ENCODE data around the gene IGSF23. TPM values are rescaled to one million over a fixed set of nuclear protein-coding genes. Genes with fewer than 3 reads are reported as not detected.
A peak's percentile ranks its signal among the peaks of the same experiment; 100 is the strongest.

Gene IGSF23
- total and polyA plus RNA-seq, 2 of the 13 experiments (the other 11 are each of a cell fraction or from before 2014, with no cell fraction given) = 2.3 to 8.8 TPM

DNA sequence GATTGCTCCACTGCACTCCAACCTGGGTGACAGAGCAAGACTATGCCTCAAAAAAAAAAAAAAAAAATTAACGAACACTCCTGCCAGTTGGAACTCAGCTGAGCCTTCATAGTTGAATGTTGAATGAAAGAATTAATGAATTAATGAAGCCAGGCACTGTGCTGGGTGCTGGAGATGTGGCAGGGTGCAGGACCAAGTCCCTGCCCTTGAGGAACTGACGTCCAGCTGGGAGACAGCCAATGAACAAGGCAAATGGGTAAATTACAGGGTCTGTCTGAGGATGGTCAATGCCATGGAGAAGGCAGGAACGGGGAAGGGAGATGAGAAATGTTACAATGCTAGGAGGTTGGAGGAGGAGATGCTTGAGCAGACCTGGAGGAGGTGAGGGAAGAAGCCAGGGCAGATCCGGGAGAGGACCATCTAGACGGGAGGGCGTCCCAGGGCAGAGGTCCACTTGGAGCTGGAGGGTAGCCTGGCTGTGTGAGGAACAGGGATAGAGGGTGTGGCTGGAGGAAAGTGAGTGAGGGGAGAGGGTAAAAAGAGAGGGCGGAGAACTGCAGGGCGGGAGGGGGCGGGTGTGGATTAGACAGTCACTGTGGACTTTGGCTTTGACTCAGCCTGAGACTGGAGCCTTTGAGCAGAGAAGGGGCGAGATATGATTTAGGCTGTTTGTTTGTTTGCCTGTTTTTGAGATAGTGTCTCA lies 16.8 kb upstream of the IGSF23 start (continued):
- peak; percentile 35; the same call in 1 of the 2 replicates for TF ChIP-seq ZMYM4 (CRISPR knock-in tag; IDR thresholded peaks at IDR 0.05)
- peak; percentile 91 for TF ChIP-seq ZSCAN25 (CRISPR knock-in tag; IDR thresholded peaks at IDR 0.05)
- TF ChIP-seq PHF20 (CRISPR knock-in tag; IDR thresholded peaks at IDR 0.05) = no peak
- TF ChIP-seq, protein P1, sequence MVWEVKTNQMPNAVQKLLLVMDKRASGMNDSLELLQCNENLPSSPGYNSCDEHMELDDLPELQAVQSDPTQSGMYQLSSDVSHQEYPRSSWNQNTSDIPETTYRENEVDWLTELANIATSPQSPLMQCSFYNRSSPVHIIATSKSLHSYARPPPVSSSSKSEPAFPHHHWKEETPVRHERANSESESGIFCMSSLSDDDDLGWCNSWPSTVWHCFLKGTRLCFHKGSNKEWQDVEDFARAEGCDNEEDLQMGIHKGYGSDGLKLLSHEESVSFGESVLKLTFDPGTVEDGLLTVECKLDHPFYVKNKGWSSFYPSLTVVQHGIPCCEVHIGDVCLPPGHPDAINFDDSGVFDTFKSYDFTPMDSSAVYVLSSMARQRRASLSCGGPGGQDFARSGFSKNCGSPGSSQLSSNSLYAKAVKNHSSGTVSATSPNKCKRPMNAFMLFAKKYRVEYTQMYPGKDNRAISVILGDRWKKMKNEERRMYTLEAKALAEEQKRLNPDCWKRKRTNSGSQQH (CRISPR knock-in tag; IDR thresholded peaks at IDR 0.05; ENCODE audit: low read depth) = no peak
- no peak for TF ChIP-seq JARID2 (CRISPR knock-in tag; IDR thresholded peaks at IDR 0.05; ENCODE audit: insufficient replicate concordance)
- TF ChIP-seq SP5 (CRISPR knock-in tag; IDR thresholded peaks at IDR 0.05; ENCODE audit: borderline replicate concordance, low read depth) = peak; percentile 89
- TF ChIP-seq ARNTL (CRISPR knock-in tag; IDR thresholded peaks at IDR 0.05) = no peak
- TF ChIP-seq PHB2 (IDR thresholded peaks at IDR 0.05; ENCODE audit: partially characterized antibody) = no peak
- TF ChIP-seq RXRB (CRISPR knock-in tag; IDR thresholded peaks at IDR 0.05; ENCODE audit: borderline replicate concordance) = 0 out of 2 replicates have a peak, but pooled peaks have one; percentile 34
- TF ChIP-seq JUNB (CRISPR knock-in tag; IDR thresholded peaks at IDR 0.05; ENCODE audit: borderline replicate concordance) = 0 out of 2 replicates have a peak, but pooled peaks have one; percentile 49
- TF ChIP-seq, protein P2, sequence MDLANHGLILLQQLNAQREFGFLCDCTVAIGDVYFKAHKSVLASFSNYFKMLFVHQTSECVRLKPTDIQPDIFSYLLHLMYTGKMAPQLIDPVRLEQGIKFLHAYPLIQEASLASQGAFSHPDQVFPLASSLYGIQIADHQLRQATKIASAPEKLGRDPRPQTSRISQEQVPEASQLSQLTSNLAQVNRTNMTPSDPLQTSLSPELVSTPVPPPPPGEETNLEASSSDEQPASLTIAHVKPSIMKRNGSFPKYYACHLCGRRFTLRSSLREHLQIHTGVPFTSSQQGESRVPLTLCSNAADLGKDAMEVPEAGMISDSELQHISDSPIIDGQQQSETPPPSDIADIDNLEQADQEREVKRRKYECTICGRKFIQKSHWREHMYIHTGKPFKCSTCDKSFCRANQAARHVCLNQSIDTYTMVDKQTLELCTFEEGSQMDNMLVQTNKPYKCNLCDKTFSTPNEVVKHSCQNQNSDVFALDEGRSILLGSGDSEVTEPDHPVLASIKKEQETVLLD (CRISPR knock-in tag; IDR thresholded peaks at IDR 0.05; ENCODE audit: low read depth) = no peak
- peak in 1 of 2 experiments; percentile 42; a peak in 1 of 4 replicates for TF ChIP-seq EP300 (IDR thresholded peaks at IDR 0.05; ENCODE audit: low read depth in 2 of 2, low read length in 2 of 2)
- TF ChIP-seq EP300 (CRISPR knock-in tag; IDR thresholded peaks at IDR 0.05; ENCODE audit: borderline replicate concordance) = no peak
- no peak for TF ChIP-seq PPARG (CRISPR knock-in tag; conservative IDR thresholded peaks at IDR 0.05)
- TF ChIP-seq, protein P3, sequence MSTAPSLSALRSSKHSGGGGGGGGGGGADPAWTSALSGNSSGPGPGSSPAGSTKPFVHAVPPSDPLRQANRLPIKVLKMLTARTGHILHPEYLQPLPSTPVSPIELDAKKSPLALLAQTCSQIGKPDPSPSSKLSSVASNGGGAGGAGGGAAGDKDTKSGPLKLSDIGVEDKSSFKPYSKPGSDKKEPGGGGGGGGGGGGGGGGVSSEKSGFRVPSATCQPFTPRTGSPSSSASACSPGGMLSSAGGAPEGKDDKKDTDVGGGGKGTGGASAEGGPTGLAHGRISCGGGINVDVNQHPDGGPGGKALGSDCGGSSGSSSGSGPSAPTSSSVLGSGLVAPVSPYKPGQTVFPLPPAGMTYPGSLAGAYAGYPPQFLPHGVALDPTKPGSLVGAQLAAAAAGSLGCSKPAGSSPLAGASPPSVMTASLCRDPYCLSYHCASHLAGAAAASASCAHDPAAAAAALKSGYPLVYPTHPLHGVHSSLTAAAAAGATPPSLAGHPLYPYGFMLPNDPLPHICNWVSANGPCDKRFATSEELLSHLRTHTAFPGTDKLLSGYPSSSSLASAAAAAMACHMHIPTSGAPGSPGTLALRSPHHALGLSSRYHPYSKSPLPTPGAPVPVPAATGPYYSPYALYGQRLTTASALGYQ (CRISPR knock-in tag; IDR thresholded peaks at IDR 0.05) = no peak
- TF ChIP-seq ZNF441 (CRISPR knock-in tag; IDR thresholded peaks at IDR 0.05; ENCODE audit: borderline replicate concordance) = peak; percentile 90; the same call in 1 of the 2 replicates
- TF ChIP-seq, protein P4, sequence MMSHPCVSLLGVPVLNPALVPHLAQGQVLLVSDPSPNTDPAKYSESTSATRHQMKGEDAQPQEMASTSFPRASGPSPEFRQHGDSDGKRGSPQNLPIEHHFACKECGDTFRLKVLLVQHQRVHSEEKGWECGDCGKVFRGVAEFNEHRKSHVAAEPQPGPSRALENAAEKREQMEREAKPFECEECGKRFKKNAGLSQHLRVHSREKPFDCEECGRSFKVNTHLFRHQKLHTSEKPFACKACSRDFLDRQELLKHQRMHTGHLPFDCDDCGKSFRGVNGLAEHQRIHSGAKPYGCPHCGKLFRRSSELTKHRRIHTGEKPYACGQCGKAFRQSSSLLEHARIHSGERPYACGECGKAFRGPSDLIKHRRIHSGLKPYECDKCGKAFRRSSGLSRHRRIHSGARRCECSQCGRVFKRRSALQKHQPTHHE (CRISPR knock-in tag; IDR thresholded peaks at IDR 0.05; ENCODE audit: borderline replicate concordance) = no peak
- 0 out of 2 replicates have a peak, but pooled peaks have one; percentile 24 for TF ChIP-seq ELF3 (CRISPR knock-in tag; IDR thresholded peaks at IDR 0.05)
- no peak for TF ChIP-seq ZNF510 (CRISPR knock-in tag; IDR thresholded peaks at IDR 0.05; ENCODE audit: low read depth)
- TF ChIP-seq SOX6 (IDR thresholded peaks at IDR 0.05) = no peak
- TF ChIP-seq SOX6 (CRISPR knock-in tag; IDR thresholded peaks at IDR 0.05) = peak; percentile 67
- TF ChIP-seq, protein P5, sequence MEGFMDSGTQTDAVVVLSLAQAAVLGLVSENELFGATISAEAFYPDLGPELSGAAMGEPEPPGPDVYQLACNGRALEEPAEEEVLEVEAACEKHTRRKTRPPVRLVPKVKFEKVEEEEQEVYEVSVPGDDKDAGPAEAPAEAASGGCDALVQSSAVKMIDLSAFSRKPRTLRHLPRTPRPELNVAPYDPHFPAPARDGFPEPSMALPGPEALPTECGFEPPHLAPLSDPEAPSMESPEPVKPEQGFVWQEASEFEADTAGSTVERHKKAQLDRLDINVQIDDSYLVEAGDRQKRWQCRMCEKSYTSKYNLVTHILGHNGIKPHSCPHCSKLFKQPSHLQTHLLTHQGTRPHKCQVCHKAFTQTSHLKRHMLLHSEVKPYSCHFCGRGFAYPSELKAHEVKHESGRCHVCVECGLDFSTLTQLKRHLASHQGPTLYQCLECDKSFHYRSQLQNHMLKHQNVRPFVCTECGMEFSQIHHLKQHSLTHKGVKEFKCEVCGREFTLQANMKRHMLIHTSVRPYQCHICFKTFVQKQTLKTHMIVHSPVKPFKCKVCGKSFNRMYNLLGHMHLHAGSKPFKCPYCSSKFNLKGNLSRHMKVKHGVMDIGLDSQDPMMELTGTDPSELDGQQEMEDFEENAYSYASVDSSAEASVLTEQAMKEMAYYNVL (CRISPR knock-in tag; IDR thresholded peaks at IDR 0.05; ENCODE audit: borderline replicate concordance) = peak; percentile 86; the same call in 1 of the 2 replicates
